ENCODE measurements around the gene SLC25A6. TPM values are rescaled to one million over a fixed set of nuclear protein-coding genes. Genes with fewer than 3 reads are reported as not detected.

Gene SLC25A6
- polyA plus RNA-seq, 1 donor (not counting 4 experiments of a cell fraction or from before 2014, with no cell fraction given): 179 TPM

DNA sequence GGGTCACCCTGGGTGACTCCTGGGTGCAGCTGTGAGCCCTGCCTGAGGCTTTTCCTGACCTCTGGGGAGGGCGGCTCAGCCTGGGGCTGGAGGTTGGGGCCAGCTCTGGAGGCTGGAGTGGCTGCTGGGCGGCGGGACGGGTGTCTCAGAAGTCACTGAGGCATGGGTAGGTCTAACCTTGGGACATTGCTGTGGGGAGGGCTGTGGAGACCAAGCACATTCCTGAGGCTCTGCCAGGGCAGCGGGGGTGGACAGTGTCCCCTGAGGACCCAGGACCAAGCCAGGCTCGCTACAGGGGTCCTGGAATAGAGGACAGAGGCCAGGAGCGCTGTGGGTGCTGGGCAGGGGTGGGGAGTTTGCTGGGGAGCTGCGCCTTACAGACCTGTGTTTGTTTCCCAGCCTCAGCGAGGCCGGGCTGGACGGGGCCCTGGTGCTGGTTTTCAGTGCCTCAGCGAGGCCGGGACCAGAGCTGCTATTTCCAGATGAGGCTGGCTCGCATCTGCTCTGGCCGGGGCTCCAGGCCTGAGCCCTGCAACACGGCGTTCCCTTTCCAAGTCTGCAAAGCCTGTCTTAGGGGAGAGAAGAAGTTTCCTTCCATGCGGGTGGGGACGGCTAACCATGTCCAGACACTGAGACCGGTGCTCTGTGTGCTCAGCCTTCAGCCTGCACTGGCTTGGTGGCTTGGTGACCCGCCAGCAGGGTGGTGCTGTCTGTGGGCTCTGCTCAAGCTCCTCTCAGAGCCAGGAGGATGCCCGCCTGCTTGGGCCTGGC is 3.0 kb upstream of the SLC25A6 start:
- no peak for TF ChIP-seq EZH2 (IDR thresholded peaks at IDR 0.05; ENCODE audit: low read length)
- TF ChIP-seq, protein P1, sequence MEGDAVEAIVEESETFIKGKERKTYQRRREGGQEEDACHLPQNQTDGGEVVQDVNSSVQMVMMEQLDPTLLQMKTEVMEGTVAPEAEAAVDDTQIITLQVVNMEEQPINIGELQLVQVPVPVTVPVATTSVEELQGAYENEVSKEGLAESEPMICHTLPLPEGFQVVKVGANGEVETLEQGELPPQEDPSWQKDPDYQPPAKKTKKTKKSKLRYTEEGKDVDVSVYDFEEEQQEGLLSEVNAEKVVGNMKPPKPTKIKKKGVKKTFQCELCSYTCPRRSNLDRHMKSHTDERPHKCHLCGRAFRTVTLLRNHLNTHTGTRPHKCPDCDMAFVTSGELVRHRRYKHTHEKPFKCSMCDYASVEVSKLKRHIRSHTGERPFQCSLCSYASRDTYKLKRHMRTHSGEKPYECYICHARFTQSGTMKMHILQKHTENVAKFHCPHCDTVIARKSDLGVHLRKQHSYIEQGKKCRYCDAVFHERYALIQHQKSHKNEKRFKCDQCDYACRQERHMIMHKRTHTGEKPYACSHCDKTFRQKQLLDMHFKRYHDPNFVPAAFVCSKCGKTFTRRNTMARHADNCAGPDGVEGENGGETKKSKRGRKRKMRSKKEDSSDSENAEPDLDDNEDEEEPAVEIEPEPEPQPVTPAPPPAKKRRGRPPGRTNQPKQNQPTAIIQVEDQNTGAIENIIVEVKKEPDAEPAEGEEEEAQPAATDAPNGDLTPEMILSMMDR (optimal IDR thresholded peaks at IDR 0.05 in 1 of 3, IDR thresholded peaks at IDR 0.05 in 1 of 3, conservative IDR thresholded peaks at IDR 0.05 in 1 of 3; ENCODE audit: extremely low read depth in 1 of 3, insufficient read depth in 2 of 3, low read length in 3 of 3): no peak
- peaks cover 26% of the 10 kb centered on the region for H3K79me2 ChIP-seq (ENCODE audit: control insufficient read depth, insufficient read depth, low read length)
- no peak overlapping the region for H3K4me2 ChIP-seq (ENCODE audit: control insufficient read depth, extremely low read depth, insufficient read depth, low read depth, low read length)
- H3K9ac ChIP-seq (ENCODE audit: control insufficient read depth, extremely low read depth, insufficient read depth, low read length): no peak overlapping the region
- H2AFZ ChIP-seq (ENCODE audit: control insufficient read depth, low read length): no peak overlapping the region
- dilution Hi-C loops (cut with MboI; ENCODE audit: extremely low pct_ligation_motif_present, low sequenced_read_pairs): no loop called here
- H3K4me1 ChIP-seq (ENCODE audit: control insufficient read depth, extremely low read depth, insufficient read depth, low read length): peaks cover 6% of the 10 kb centered on the region
- DNase-seq (ENCODE audit: low read depth, low spot score) (no peak), FAIRE-seq (no peak)
- no peak overlapping the region for H3K4me3 ChIP-seq (ENCODE audit: control insufficient read depth in 2 of 3, extremely low read depth in 1 of 3, insufficient read depth in 2 of 3, low read depth in 1 of 3, low read length in 3 of 3)
- no peaks in the 10 kb centered on the region for H3K9me1 ChIP-seq (ENCODE audit: control insufficient read depth, extremely low read depth, insufficient read depth, low read length)
- peaks cover 14% of the 10 kb centered on the region for H4K20me1 ChIP-seq (ENCODE audit: control insufficient read depth, extremely low read depth, insufficient read depth, low read length)
- H3K27ac ChIP-seq (ENCODE audit: control insufficient read depth, insufficient read depth, low read length): no peak overlapping the region
- H3K27me3 ChIP-seq (ENCODE audit: control insufficient read depth, extremely low read depth, insufficient read depth, low read length): no peaks in the 10 kb centered on the region
- no peaks in the 10 kb centered on the region for H3K9me3 ChIP-seq (ENCODE audit: control insufficient read depth, low read depth, low read length)
- H3K36me3 ChIP-seq (ENCODE audit: control insufficient read depth in 2 of 2, extremely low read depth in 1 of 2, insufficient read depth in 2 of 2, low read length in 2 of 2): peaks cover 9 to 15% of the 10 kb centered on the region in 2 experiments

DNA sequence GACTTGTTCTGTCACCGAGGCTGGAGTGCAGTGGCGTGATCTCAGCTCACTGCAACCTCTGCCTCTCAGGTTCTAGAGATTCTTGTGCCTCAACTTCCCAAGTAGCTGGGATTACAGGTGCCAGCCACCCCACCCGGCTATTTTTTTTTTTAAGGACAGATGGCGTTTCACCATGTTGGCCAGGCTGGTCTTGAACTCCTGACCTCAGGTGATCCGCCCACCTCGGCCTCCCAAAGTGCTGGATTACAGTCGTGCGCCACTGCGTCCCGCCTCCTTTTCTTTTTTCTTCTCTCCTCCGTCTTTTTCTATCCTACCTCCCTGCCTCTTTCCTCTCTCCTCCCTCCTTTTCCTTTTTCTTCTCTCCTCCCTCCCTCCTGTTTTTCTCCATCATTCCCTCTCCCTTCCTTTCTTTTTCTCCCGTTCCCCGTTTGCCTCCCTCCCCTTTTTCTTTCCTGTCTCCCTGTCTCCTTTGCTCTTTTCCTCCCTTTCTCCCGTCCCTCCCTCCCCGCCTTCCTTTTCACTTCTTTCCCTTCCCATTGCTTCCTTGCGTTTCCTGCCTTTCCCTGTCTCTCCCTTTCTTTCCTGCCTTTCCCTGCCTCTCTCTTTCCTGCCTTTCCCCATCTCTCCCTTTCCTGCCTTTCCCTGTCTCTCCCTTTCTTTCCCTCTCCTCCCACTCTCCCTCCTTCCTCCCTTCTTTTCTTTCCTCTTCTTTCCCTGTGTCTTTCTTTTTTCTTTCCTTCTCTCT is 2.1 kb upstream of the SLC25A6 start:
- no peak overlapping the region for H3K9ac ChIP-seq (ENCODE audit: control insufficient read depth, extremely low read depth, insufficient read depth, low read length)
- H3K9me3 ChIP-seq (ENCODE audit: control insufficient read depth, low read depth, low read length): no peaks in the 10 kb centered on the region
- dilution Hi-C loops (cut with MboI; ENCODE audit: extremely low pct_ligation_motif_present, low sequenced_read_pairs): no loop called here
- H3K79me2 ChIP-seq (ENCODE audit: control insufficient read depth, insufficient read depth, low read length): peaks cover 35% of the 10 kb centered on the region
- DNase-seq (ENCODE audit: low read depth, low spot score) (no peak), FAIRE-seq (no peak)
- no peak overlapping the region for H3K4me3 ChIP-seq (ENCODE audit: control insufficient read depth in 2 of 3, extremely low read depth in 1 of 3, insufficient read depth in 2 of 3, low read depth in 1 of 3, low read length in 3 of 3)
- peaks cover 16% of the 10 kb centered on the region in 2 experiments for H3K36me3 ChIP-seq (ENCODE audit: control insufficient read depth in 2 of 2, extremely low read depth in 1 of 2, insufficient read depth in 2 of 2, low read length in 2 of 2)
- no peaks in the 10 kb centered on the region for H3K27me3 ChIP-seq (ENCODE audit: control insufficient read depth, extremely low read depth, insufficient read depth, low read length)
- peaks cover 23% of the 10 kb centered on the region for H4K20me1 ChIP-seq (ENCODE audit: control insufficient read depth, extremely low read depth, insufficient read depth, low read length)
- no peaks in the 10 kb centered on the region for H3K9me1 ChIP-seq (ENCODE audit: control insufficient read depth, extremely low read depth, insufficient read depth, low read length)
- H2AFZ ChIP-seq (ENCODE audit: control insufficient read depth, low read length): no peak overlapping the region
- H3K4me2 ChIP-seq (ENCODE audit: control insufficient read depth, extremely low read depth, insufficient read depth, low read depth, low read length): no peak overlapping the region
- H3K4me1 ChIP-seq (ENCODE audit: control insufficient read depth, extremely low read depth, insufficient read depth, low read length): peaks cover 6% of the 10 kb centered on the region
- TF ChIP-seq, protein P1 (optimal IDR thresholded peaks at IDR 0.05 in 1 of 3, IDR thresholded peaks at IDR 0.05 in 1 of 3, conservative IDR thresholded peaks at IDR 0.05 in 1 of 3; ENCODE audit: extremely low read depth in 1 of 3, insufficient read depth in 2 of 3, low read length in 3 of 3): no peak
- TF ChIP-seq EZH2 (IDR thresholded peaks at IDR 0.05; ENCODE audit: low read length): no peak
- no peak overlapping the region for H3K27ac ChIP-seq (ENCODE audit: control insufficient read depth, insufficient read depth, low read length)

Measured in keratinocyte (primary cell).